Left lung (tissue), 14 donors: ENCODE measurements around the gene HMBS. TPM values are rescaled to one million over a fixed set of nuclear protein-coding genes. Genes with fewer than 3 reads are reported as not detected.
"Not testable (repeated sequence)": the region's sequence is repeated elsewhere in the genome, so short reads cannot be mapped to it uniquely, and the experiment has no call there.

ENCODE experiments used
- ATAC-seq: fragments of 200-7000 bp; cut with Tn5 transposase; one replicate; pipeline ENCODE4 v1.9.1; 2020; ENCODE audit warnings: moderate library complexity
- DNase-seq, 4 donors: peaks; one replicate each; pipeline ENCODE4 v3.0.0-alpha.2; 2013 to 2020
- H3K27ac ChIP-seq, 2 donors: fragments of 200-600 bp; sonication (generic) in 1 of 2; one replicate each; pipeline versions ENCODE4 v1.5.0 to v1.8.0; 2020 to 2021
- H3K27me3 ChIP-seq, 2 donors: fragments of 200-600 bp; sonication (generic) in 1 of 2; one replicate each; pipeline versions ENCODE4 v1.5.0 to v1.8.0; 2020 to 2021
- H3K36me3 ChIP-seq, 2 donors: fragments of 200-600 bp; sonication (generic) in 1 of 2; one replicate each; pipeline versions ENCODE4 v1.5.0 to v1.8.0; 2020 to 2021
- H3K4me1 ChIP-seq, 2 donors: fragments of 200-600 bp; one replicate each; pipeline ENCODE4 v1.8.0; 2021
- H3K4me3 ChIP-seq, 2 donors: fragments of 200-600 bp; sonication (generic) in 1 of 2; one replicate each; pipeline versions ENCODE4 v1.5.0 to v1.8.0; 2020 to 2021; ENCODE audit warnings: mild to moderate bottlenecking in 1 of 2
- H3K9me3 ChIP-seq, 2 donors: fragments of 200-600 bp; sonication (generic) in 1 of 2; one replicate each; pipeline versions ENCODE4 v1.5.0 to v1.8.0; 2020 to 2021
- intact Hi-C, 2 donors: fragments of 100-400 bp; cut with DNase I; formaldehyde crosslinking; loops; one replicate each; pipeline versions ENCODE4 v1.11.2 to v1.14.2; 2022
- long read RNA-seq, 12 donors: library from polyadenylated mRNA in 2 of 12; unstranded in 2 of 12; transcript quantifications; one replicate each; pipeline ENCODE4 v2.0.0 and lab custom pipeline, GENCODE V29; 2019 to 2026
- polyA plus RNA-seq, 6 donors: library from polyadenylated mRNA; unstranded; fragments of 120-200 nt; gene quantifications; one replicate each; pipeline ENCODE4 v1.2.1, GENCODE V29; 2013; ENCODE audit not compliant: insufficient read length in 6 of 6
- total RNA-seq, 2 donors: library from RNA; stranded (reverse); fragmentation: NEBNext Ultra II Directional; extraction: Animal tissue kit (Norgen Biotek cat#: 25700); gene quantifications; one replicate each; pipeline ENCODE4 v1.2.1, GENCODE V29; 2021
- TF ChIP-seq, protein P1 (sequence below), 2 donors: fragments of 200-600 bp; sonication (generic) in 1 of 2; IDR thresholded peaks; one replicate each; pipeline versions ENCODE4 v1.5.0 to v1.8.0; 2021; ENCODE audit warnings: antibody characterized with exemption in 2 of 2
- donor health status: DM: no; HTN: yes; CAD: no.
- donor health status: DM: no; HTN: no; CAD: no.

The HMBS gene
- total RNA-seq (10 to 100 TPM; 16.5 to 32.0 TPM), polyA plus RNA-seq (10 to 100 TPM; 21.9 to 30.7 (median 24.1) TPM)
- long read RNA-seq, donor 1, partial matches to known transcripts: 0 of 9 reads
- long read RNA-seq, donor 1, other reads (novel, unspliced or antisense): 0 of 9 reads
- long read RNA-seq, donor 2, partial matches to known transcripts: 0 of 5 reads
- long read RNA-seq, donor 2, other reads (novel, unspliced or antisense): 0 of 5 reads
- long read RNA-seq, donor 3, partial matches to known transcripts: 0 of 6 reads
- long read RNA-seq, donor 3, other reads (novel, unspliced or antisense): 0 of 6 reads
- long read RNA-seq, donor 4, transcript HMBS-201 (14 exons, 1,501 nt): major isoform, 25 of 33 reads
- long read RNA-seq, donor 4, partial matches to known transcripts: 0 of 33 reads
- long read RNA-seq, donor 4, other reads (novel, unspliced or antisense): 7 of 33 reads
- long read RNA-seq, donor 5, transcript HMBS-201 (14 exons, 1,501 nt): major isoform, 6 of 10 reads
- long read RNA-seq, donor 5, partial matches to known transcripts: 0 of 10 reads
- long read RNA-seq, donor 5, other reads (novel, unspliced or antisense): 0 of 10 reads
- long read RNA-seq, donor 6, transcript HMBS-201 (14 exons, 1,501 nt): major isoform, 6 of 7 reads
- long read RNA-seq, donor 6, partial matches to known transcripts: 0 of 7 reads
- long read RNA-seq, donor 6, other reads (novel, unspliced or antisense): 0 of 7 reads
- long read RNA-seq, donor 7, partial matches to known transcripts: 0 of 2 reads
- long read RNA-seq, donor 7, other reads (novel, unspliced or antisense): 0 of 2 reads
- long read RNA-seq, donor 8, partial matches to known transcripts: 0 of 7 reads
- long read RNA-seq, donor 8, other reads (novel, unspliced or antisense): 0 of 7 reads
- long read RNA-seq, donor 9: 0 reads
- long read RNA-seq, donor 10, transcript HMBS-201 (14 exons, 1,501 nt): major isoform, 69 of 84 reads
- long read RNA-seq, donor 10, partial matches to known transcripts: 1 of 84 reads
- long read RNA-seq, donor 10, other reads (novel, unspliced or antisense): 13 of 84 reads
- long read RNA-seq, donor 11, partial matches to known transcripts: 0 of 4 reads
- long read RNA-seq, donor 11, other reads (novel, unspliced or antisense): 0 of 4 reads
- long read RNA-seq, donor 12, transcript HMBS-201 (14 exons, 1,501 nt): major isoform, 7 of 7 reads
- long read RNA-seq, donor 12, partial matches to known transcripts: 0 of 7 reads
- long read RNA-seq, donor 12, other reads (novel, unspliced or antisense): 0 of 7 reads

DNA sequence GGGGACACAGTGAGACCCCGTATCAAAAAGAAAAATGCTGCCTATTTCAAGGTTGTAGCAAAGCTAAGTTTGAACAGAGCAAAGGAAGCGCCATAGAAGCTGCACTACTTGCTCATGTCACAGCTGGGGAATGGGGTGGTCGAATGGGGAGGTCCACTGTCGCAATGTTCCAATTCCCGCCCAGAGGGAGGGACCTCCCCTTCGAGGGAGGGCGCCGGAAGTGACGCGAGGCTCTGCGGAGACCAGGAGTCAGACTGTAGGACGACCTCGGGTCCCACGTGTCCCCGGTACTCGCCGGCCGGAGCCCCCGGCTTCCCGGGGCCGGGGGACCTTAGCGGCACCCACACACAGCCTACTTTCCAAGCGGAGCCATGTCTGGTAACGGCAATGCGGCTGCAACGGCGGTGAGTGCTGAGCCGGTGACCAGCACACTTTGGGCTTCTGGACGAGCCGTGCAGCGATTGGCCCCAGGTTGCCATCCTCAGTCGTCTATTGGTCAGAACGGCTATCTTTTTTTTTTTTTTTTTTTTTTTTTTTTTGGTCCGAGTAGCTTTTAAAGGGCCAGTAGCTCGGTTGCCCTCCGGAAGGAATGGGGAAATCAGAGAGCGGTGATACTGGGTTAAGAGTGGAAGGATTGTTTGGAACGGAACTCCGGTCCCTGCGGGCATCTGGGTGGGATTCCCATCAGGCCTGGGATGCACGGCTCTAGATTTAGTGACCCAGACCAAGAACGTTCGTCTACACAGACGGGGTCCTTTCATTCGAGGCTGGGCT is at the start of gene HMBS:
HMBS (plus strand) TSS at position 219 of the 774 bp plus-strand sequence; CDS start at position 372, 153 bp downstream.
- TF ChIP-seq, protein P1, sequence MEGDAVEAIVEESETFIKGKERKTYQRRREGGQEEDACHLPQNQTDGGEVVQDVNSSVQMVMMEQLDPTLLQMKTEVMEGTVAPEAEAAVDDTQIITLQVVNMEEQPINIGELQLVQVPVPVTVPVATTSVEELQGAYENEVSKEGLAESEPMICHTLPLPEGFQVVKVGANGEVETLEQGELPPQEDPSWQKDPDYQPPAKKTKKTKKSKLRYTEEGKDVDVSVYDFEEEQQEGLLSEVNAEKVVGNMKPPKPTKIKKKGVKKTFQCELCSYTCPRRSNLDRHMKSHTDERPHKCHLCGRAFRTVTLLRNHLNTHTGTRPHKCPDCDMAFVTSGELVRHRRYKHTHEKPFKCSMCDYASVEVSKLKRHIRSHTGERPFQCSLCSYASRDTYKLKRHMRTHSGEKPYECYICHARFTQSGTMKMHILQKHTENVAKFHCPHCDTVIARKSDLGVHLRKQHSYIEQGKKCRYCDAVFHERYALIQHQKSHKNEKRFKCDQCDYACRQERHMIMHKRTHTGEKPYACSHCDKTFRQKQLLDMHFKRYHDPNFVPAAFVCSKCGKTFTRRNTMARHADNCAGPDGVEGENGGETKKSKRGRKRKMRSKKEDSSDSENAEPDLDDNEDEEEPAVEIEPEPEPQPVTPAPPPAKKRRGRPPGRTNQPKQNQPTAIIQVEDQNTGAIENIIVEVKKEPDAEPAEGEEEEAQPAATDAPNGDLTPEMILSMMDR (IDR thresholded peaks at IDR 0.05): no peak
- peak; percentile 95 for ATAC-seq
- Histone ChIP-seq H3K9me3 (no peaks in the 10 kb centered on the region), H3K36me3 (peaks cover 0 to 31% of the 10 kb centered on the region in 2 donors), H3K4me1 (peaks cover 7 to 43% of the 10 kb centered on the region in 2 donors), H3K27me3 (no peaks in the 10 kb centered on the region), H3K27ac (peak within 1 kb of the TSS; percentile 84 to 95), H3K4me3 (peak within 1 kb of the TSS; percentile 68 to 75)
- intact Hi-C loops: no loop called here
- peak; percentile 95 to 99 (median 98) for DNase-seq

DNA sequence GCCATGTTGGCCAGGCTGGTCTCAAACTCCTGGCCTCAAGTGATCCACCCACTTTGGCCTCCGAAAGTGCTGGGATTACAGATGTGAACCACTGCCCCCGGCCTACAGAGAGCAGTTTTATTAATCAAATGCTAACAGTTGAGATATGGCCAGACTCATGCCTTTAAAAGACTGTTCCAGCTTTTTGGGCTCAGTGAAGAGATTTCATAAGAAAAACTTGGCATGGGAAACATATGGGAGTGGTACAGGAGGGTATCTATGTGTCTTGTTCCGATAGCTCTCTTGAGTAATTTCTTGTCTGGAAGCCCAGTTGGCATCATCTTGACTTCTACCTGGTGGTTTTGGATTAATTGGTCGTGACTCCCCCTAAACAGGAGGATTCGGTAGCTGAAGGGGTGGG is 45.8 kb upstream of the HMBS start:
- no peaks in the 10 kb centered on the region for H3K36me3 ChIP-seq
- no peak overlapping the region for H3K27ac ChIP-seq
- H3K9me3 ChIP-seq: no peaks in the 10 kb centered on the region
- DNase-seq (no peak), ATAC-seq (no peak)
- H3K4me3 ChIP-seq: no peak overlapping the region
- intact Hi-C loops: no loop called here
- peaks cover 0 to 4% of the 10 kb centered on the region in 2 donors for H3K4me1 ChIP-seq
- no peaks in the 10 kb centered on the region for H3K27me3 ChIP-seq
- TF ChIP-seq, protein P1 (IDR thresholded peaks at IDR 0.05): no peak

DNA sequence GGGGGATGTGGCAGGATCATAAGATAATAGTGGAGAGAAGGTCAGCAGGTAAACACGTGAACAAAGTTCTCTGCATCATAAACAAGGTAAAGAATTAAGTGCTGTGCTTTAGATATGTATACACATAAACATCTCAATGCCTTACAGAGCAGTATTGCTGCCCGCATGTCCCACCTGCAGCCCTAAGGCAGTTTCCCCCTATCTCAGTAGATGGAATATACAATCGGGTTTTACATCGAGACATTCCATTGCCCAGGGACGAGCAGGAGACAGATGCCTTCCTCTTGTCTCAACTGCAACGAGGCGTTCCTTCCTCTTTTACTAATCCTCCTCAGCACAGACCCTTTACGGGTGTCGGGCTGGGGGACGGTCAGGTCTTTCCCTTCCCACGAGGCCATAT is 45.2 kb upstream of the HMBS start:
- H3K4me1 ChIP-seq, H3K9me3 ChIP-seq, H3K27me3 ChIP-seq, H3K36me3 ChIP-seq, H3K27ac ChIP-seq, intact Hi-C loops, ATAC-seq, H3K4me3 ChIP-seq, DNase-seq: not testable (repeated sequence)

DNA sequence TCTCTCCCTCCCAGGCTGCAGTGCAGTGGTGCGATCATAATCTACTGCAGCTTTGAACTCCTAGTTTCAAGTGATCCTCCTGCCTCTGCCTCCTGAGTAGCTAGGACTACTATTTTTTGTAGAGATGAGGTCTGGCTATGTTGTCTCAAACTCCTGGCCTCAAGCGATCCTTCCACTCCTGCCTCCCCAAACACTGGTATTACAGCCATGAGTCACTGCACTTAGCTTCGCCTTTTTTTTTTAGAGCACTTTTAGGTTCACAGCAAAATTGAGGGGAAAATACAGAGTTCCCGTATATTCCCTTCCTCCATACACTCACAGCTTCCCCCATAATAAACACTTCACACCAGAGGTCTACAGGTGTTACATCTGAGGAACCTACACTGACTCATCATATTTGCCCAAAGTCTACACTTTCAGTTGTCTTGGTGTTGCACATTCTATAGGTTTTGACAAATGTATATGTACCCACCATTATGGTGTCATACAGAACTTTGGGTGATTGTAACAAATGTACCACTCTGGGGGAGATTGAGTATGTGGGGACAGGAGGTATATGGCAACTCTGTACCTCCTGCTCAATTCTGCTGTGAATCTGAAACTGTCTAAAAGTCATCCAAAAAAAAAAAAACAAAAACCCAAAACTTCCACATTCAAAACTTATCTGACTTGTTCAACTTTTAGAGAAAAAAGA is 42.7 kb upstream of the HMBS start:
- no peak for ATAC-seq
- H3K9me3 ChIP-seq: no peaks in the 10 kb centered on the region
- peaks cover 0 to 29% of the 10 kb centered on the region in 2 donors for H3K36me3 ChIP-seq
- no peaks in the 10 kb centered on the region for H3K27me3 ChIP-seq
- intact Hi-C loops: no loop called here
- no peak for DNase-seq
- TF ChIP-seq, protein P1 (IDR thresholded peaks at IDR 0.05): no peak
- H3K4me3 ChIP-seq: no peak overlapping the region
- H3K4me1 ChIP-seq: peaks cover 0 to 4% of the 10 kb centered on the region in 2 donors
- H3K27ac ChIP-seq: no peak overlapping the region
